H1 (cell line): Measurements from ENCODE around the gene GRAMD4. TPM values are rescaled to one million over a fixed set of nuclear protein-coding genes. Genes with fewer than 3 reads are reported as not detected.

Source experiments
- CTCF ChIA-PET: fragments of 300-600 bp; sonication (Branson Sonifier 250); formaldehyde crosslinking; loops from one replicate; lab custom pipeline; 2021; ENCODE audit not compliant: partially characterized antibody; lab: Charles Lee
- POLR2A ChIA-PET: fragments of 300-600 bp; sonication (Branson Sonifier 250); formaldehyde crosslinking; loops from one replicate; lab custom pipeline; 2021; ENCODE audit warnings: inconsistent platforms; ENCODE audit not compliant: partially characterized antibody; lab: Charles Lee
- DNase-seq, 2 experiments: peaks; one replicate each; pipeline versions ENCODE4 v3.0.0 to v3.0.0-alpha.2; 2010 to 2022; ENCODE audit warnings: low spot score in 2 of 2, low read depth in 1 of 2, mixed read lengths in 1 of 2
- FAIRE-seq: peaks from 2 replicates; lab custom pipeline; 2011; peaks lifted over from hg19 to GRCh38; lab: Jason Lieb, UNC
- H2AFZ ChIP-seq: 2 replicates; pipeline ENCODE4 v1.8.1; 2012; ENCODE audit warnings: low read length, inconsistent platforms
- H2AK5ac ChIP-seq: 2 replicates; pipeline ENCODE4 v1.6.1; 2013; ENCODE audit warnings: low read depth, low read length
- H2BK120ac ChIP-seq: replicated peaks from 2 replicates; pipeline ENCODE3; 2013; ENCODE audit warnings: low read depth, low read length, inconsistent platforms
- H2BK12ac ChIP-seq: 2 replicates; pipeline ENCODE4 v1.6.1; 2013; ENCODE audit warnings: low read depth, low read length
- H2BK15ac ChIP-seq: 2 replicates; pipeline ENCODE4 v1.6.1; 2013; ENCODE audit warnings: low read length
- H2BK20ac ChIP-seq: 2 replicates; pipeline ENCODE4 v1.6.1; 2013; ENCODE audit warnings: low read length
- H2BK5ac ChIP-seq: 2 replicates; pipeline ENCODE4 v1.6.1; 2013; ENCODE audit warnings: low read depth, low read length
- H3K14ac ChIP-seq: 2 replicates; pipeline ENCODE4 v1.6.1; 2013; ENCODE audit warnings: inconsistent platforms; ENCODE audit not compliant: insufficient read length
- H3K18ac ChIP-seq: 2 replicates; pipeline ENCODE4 v1.6.1; 2013; ENCODE audit warnings: low read length; ENCODE audit errors: extremely low read depth
- H3K23ac ChIP-seq: 2 replicates; pipeline ENCODE4 v1.6.1; 2013; ENCODE audit warnings: inconsistent platforms; ENCODE audit not compliant: insufficient read length
- H3K23me2 ChIP-seq: 2 replicates; pipeline ENCODE4 v1.6.1; 2013; ENCODE audit warnings: low read depth, low read length
- H3K27ac ChIP-seq: 2 replicates; pipeline ENCODE4 v1.6.1; 2011; ENCODE audit warnings: low read depth, low read length, inconsistent platforms
- H3K27me3 ChIP-seq, 4 experiments: replicated peaks in 1 of 4; 1 replicate in 1 of 4; 2 replicates in 3 of 4; pipeline versions ENCODE4 v1.6.1 to v1.8.1; 2011 to 2013; ENCODE audit warnings: low read length in 3 of 4, mild to moderate bottlenecking in 3 of 4, inconsistent platforms in 2 of 4, mixed read lengths in 2 of 4, moderate library complexity in 1 of 4; ENCODE audit not compliant: control insufficient read depth in 3 of 4, insufficient read depth in 3 of 4; ENCODE audit errors: extremely low read depth in 1 of 4
- H3K36me3 ChIP-seq, 4 experiments: 2 replicates each; pipeline versions ENCODE4 v1.6.1 to v1.8.1; 2011 to 2013; ENCODE audit warnings: mild to moderate bottlenecking in 4 of 4, low read length in 3 of 4, moderate library complexity in 2 of 4, control low read depth in 1 of 4, inconsistent platforms in 1 of 4; ENCODE audit not compliant: insufficient read depth in 4 of 4, control insufficient read depth in 2 of 4
- H3K4ac ChIP-seq: replicated peaks from 2 replicates; pipeline ENCODE3; 2013; ENCODE audit warnings: low read length, low read depth, mixed read lengths, inconsistent platforms; ENCODE audit not compliant: insufficient read length
- H3K4me1 ChIP-seq, 4 experiments: replicated peaks in 1 of 4; 1 replicate in 1 of 4; 2 replicates in 3 of 4; pipeline versions ENCODE4 v1.6.1 to v1.8.1; 2011 to 2013; ENCODE audit warnings: low read length in 3 of 4, inconsistent platforms in 2 of 4, mixed read lengths in 1 of 4; ENCODE audit not compliant: insufficient read depth in 4 of 4, control insufficient read depth in 3 of 4
- H3K4me2 ChIP-seq, 2 experiments: 2 replicates each; pipeline versions ENCODE4 v1.6.1 to v1.8.1; 2011 to 2013; ENCODE audit warnings: low read depth in 2 of 2, low read length in 2 of 2, control low read depth in 1 of 2, inconsistent platforms in 1 of 2, mild to moderate bottlenecking in 1 of 2; ENCODE audit not compliant: insufficient read depth in 1 of 2
- H3K4me3 ChIP-seq, 4 experiments: fragments of 200-600, 300-600 bp in 1 of 4; sonication (generic), shearing (Covaris generic), sonication (Bioruptor Twin) in 1 of 4; 2 replicates each; pipeline versions ENCODE4 v1.5.1 to v1.8.1; 2011 to 2016; ENCODE audit warnings: low read length in 4 of 4, low read depth in 3 of 4, control low read depth in 2 of 4, inconsistent platforms in 2 of 4, mild to moderate bottlenecking in 2 of 4, mixed read lengths in 1 of 4, moderate library complexity in 1 of 4; ENCODE audit not compliant: insufficient read depth in 2 of 4; ENCODE audit errors: extremely low read depth in 1 of 4
- H3K56ac ChIP-seq: replicated peaks from 2 replicates; pipeline ENCODE3; 2013; ENCODE audit warnings: low read depth, mild to moderate bottlenecking, mixed read lengths, low read length, inconsistent platforms; ENCODE audit not compliant: insufficient read length
- H3K79me1 ChIP-seq: 2 replicates; pipeline ENCODE4 v1.6.1; 2013; ENCODE audit warnings: low read depth, low read length, control low read depth
- H3K79me2 ChIP-seq, 2 experiments: 2 replicates each; pipeline versions ENCODE4 v1.6.1 to v1.8.1; 2012 to 2013; ENCODE audit warnings: low read length in 2 of 2, mild to moderate bottlenecking in 2 of 2, inconsistent platforms in 1 of 2; ENCODE audit not compliant: insufficient read depth in 2 of 2, control insufficient read depth in 1 of 2
- H3K9ac ChIP-seq, 4 experiments: replicated peaks in 1 of 4; 1 replicate in 1 of 4; 2 replicates in 3 of 4; pipeline versions ENCODE4 v1.6.1 to v1.8.1; 2011 to 2013; ENCODE audit warnings: low read depth in 3 of 4, low read length in 3 of 4, control low read depth in 2 of 4, mild to moderate bottlenecking in 2 of 4, moderate library complexity in 2 of 4, inconsistent platforms in 1 of 4; ENCODE audit errors: extremely low read depth in 1 of 4
- H3K9me3 ChIP-seq, 2 experiments: 2 replicates each; pipeline versions ENCODE4 v1.6.1 to v1.8.1; 2012 to 2013; ENCODE audit warnings: mild to moderate bottlenecking in 2 of 2, moderate library complexity in 2 of 2, control low read depth in 1 of 2, inconsistent platforms in 1 of 2, low read depth in 1 of 2, low read length in 1 of 2, mixed read lengths in 1 of 2; ENCODE audit not compliant: insufficient read depth in 2 of 2
- H4K20me1 ChIP-seq, 2 experiments: replicated peaks in 1 of 2; 2 replicates each; pipeline versions ENCODE3 to v1.8.1; 2011 to 2013; ENCODE audit warnings: inconsistent platforms in 2 of 2, low read length in 2 of 2, mild to moderate bottlenecking in 1 of 2; ENCODE audit not compliant: insufficient read depth in 2 of 2, control insufficient read depth in 1 of 2
- H4K5ac ChIP-seq: 2 replicates; pipeline ENCODE4 v1.6.1; 2013; ENCODE audit warnings: low read length, low read depth, mixed read lengths, inconsistent platforms; ENCODE audit not compliant: insufficient read length
- H4K8ac ChIP-seq: 2 replicates; pipeline ENCODE4 v1.8.0; 2013; ENCODE audit warnings: mild to moderate bottlenecking, moderate library complexity, low read length, inconsistent platforms; ENCODE audit not compliant: insufficient read depth; ENCODE audit errors: extremely low read depth
- H4K91ac ChIP-seq: replicated peaks from 2 replicates; pipeline ENCODE3; 2013; ENCODE audit warnings: low read length, mixed read lengths, inconsistent platforms; ENCODE audit not compliant: insufficient read length
- EP300 ChIP-seq, 2 experiments: IDR thresholded peaks; 1 replicate in 1 of 2; 2 replicates in 1 of 2; pipeline ENCODE4 v1.6.1; 2011 to 2012; ENCODE audit warnings: low read depth in 2 of 2, low read length in 2 of 2, mild to moderate bottlenecking in 2 of 2, borderline replicate concordance in 1 of 2, inconsistent platforms in 1 of 2, moderate library complexity in 1 of 2
- FOSL1 ChIP-seq: IDR thresholded peaks from 2 replicates; pipeline ENCODE4 v1.6.1; 2011; ENCODE audit warnings: mild to moderate bottlenecking, low read depth, low read length, moderate library complexity; ENCODE audit not compliant: insufficient read depth
- JUN ChIP-seq: IDR thresholded peaks from 2 replicates; pipeline ENCODE4 v1.6.1; 2011; ENCODE audit warnings: low read depth, mild to moderate bottlenecking, improper control_type of control experiment, low read length
- JUND ChIP-seq: IDR thresholded peaks from 2 replicates; pipeline ENCODE4 v1.6.1; 2011; ENCODE audit warnings: mild to moderate bottlenecking, improper control_type of control experiment, low read length
- POLR2AphosphoS5 ChIP-seq: IDR thresholded peaks from 2 replicates; pipeline ENCODE4 v1.6.1; 2011; ENCODE audit warnings: low read depth, low read length
- SP2 ChIP-seq: IDR thresholded peaks from 2 replicates; pipeline ENCODE4 v1.6.1; 2012; ENCODE audit warnings: mild to moderate bottlenecking, low read length, inconsistent platforms
- TEAD4 ChIP-seq: IDR thresholded peaks from 2 replicates; pipeline ENCODE4 v1.6.1; 2012; ENCODE audit warnings: low read depth, low read length, inconsistent platforms, mixed read lengths
- WGBS, 2 experiments: shearing (Covaris generic) in 1 of 2; methylation state at CpG; one replicate each; pipeline versions ENCODE4 v1.1.6 to v1.1.7; 2013 to 2015; ENCODE audit warnings: low lambda C conversion rate in 2 of 2, mixed read lengths in 2 of 2, inconsistent platforms in 1 of 2, low coverage in 1 of 2, missing lambda C conversion rate in 1 of 2; ENCODE audit not compliant: insufficient replicate concordance in 2 of 2, insufficient coverage in 1 of 2, insufficient read length in 1 of 2; ENCODE audit errors: extremely low coverage in 1 of 2, missing lambda C conversion rate in 1 of 2; 5-methylcytosine and 5-hydroxymethylcytosine counted together
- polyA plus RNA-seq, 7 experiments: library from polyadenylated mRNA; depleted of rRNA in 3 of 7; stranded (reverse) in 5 of 7; unstranded in 2 of 7; fragments of >200 nt in 5 of 7; fragments of 200-250 nt in 2 of 7; gene quantifications; 1 replicate in 5 of 7; 2 replicates in 1 of 7; 4 replicates in 1 of 7; pipeline versions ENCODE4 v1.2.1 to v1.2.3, GENCODE V29; 2011 to 2013; ENCODE audit warnings: missing spikeins in 2 of 7, mixed read lengths in 2 of 7
- total RNA-seq: library from RNA; stranded (reverse); fragmentation: NEBNext Ultra II Directional; extraction: Animal tissue kit (Norgen Biotek cat#: 25700); gene quantifications from 2 replicates; pipeline ENCODE4 v1.2.1, GENCODE V29; 2021

GRAMD4 gene
- total and polyA plus RNA-seq, 2 of the 8 experiments (the other 6 are each of a cell fraction or from before 2014, with no cell fraction given), result 7.9 to 25.6 TPM

DNA sequence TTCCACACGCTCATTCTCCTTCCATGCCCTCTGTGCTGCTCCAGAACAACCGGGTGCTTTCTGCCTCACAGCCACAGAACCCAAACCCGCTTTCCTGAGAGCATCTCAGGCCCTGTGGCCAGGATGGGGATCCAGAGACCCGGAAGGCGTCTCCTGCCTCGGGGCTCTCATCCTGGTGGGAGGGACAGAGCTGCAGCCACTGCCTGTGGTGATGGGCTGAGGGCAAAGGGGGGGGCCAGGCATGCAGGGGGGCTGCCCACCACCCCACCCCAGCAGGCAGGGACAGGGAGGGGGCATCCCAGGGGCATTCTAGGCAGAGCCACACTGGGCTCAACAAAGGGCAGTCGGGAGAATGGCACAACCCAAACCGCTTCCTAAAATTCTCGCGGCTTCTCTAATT lies 76.4 kb downstream of the GRAMD4 start:
- H4K91ac ChIP-seq, result no peak overlapping the region
- H3K4me3 ChIP-seq, result no peak overlapping the region
- CTCF ChIA-PET, result interaction anchor here (0.6 to 0.9 kb wide), 3 partner anchors 15 to 373 kb away, joined by 3 to 4 read pairs (median 4); no protein-coding TSS in a partner anchor
- H3K36me3 ChIP-seq, result peaks cover 8 to 56% (median 33%) of the 10 kb centered on the region in 4 experiments; a peak in 7 of 8 replicates
- no peaks in the 10 kb centered on the region for H3K79me1 ChIP-seq
- no peak overlapping the region for H4K5ac ChIP-seq
- no peak overlapping the region for H3K56ac ChIP-seq
- WGBS, 2 experiments, result 90% methylated on average over 10 of the region's 10 CpGs; no CpG with 5 or more reads in 1 of the 2 experiments
- no peak overlapping the region for H3K14ac ChIP-seq
- TF ChIP-seq JUND, result no peak
- TF ChIP-seq POLR2AphosphoS5, result no peak
- no peak for TF ChIP-seq TEAD4
- TF ChIP-seq EP300 (IDR thresholded peaks at IDR 0.05; ENCODE audit: borderline replicate concordance in 1 of 2, low read depth in 2 of 2, low read length in 2 of 2), result no peak
- TF ChIP-seq FOSL1, result no peak
- no peak for TF ChIP-seq JUN
- TF ChIP-seq SP2, result no peak
- no peak overlapping the region for H2BK120ac ChIP-seq
- no peak overlapping the region for H3K18ac ChIP-seq
- no peak overlapping the region for H2BK12ac ChIP-seq
- no peaks in the 10 kb centered on the region for H3K9me3 ChIP-seq
- no peaks in the 10 kb centered on the region; a peak in 1 of 7 replicates for H3K4me1 ChIP-seq
- H3K23ac ChIP-seq, result no peak overlapping the region
- no peak overlapping the region for H2AFZ ChIP-seq
- peaks cover 2 to 5% of the 10 kb centered on the region in 2 experiments for H4K20me1 ChIP-seq
- H4K8ac ChIP-seq, result no peak overlapping the region
- DNase-seq (no peak), FAIRE-seq (no peak)
- no peak overlapping the region for H2BK5ac ChIP-seq
- no peaks in the 10 kb centered on the region for H3K79me2 ChIP-seq
- no peaks in the 10 kb centered on the region for H3K27me3 ChIP-seq
- H3K23me2 ChIP-seq, result no peaks in the 10 kb centered on the region
- no peak overlapping the region for H2BK15ac ChIP-seq
- no peak overlapping the region for H3K9ac ChIP-seq
- H2AK5ac ChIP-seq, result no peak overlapping the region
- H2BK20ac ChIP-seq, result no peak overlapping the region
- H3K4ac ChIP-seq, result no peak overlapping the region
- POLR2A ChIA-PET, result no interaction called here
- H3K27ac ChIP-seq, result no peak overlapping the region
- H3K4me2 ChIP-seq, result no peak overlapping the region
